Hippocampal formation (tissue), 2 donors: ENCODE measurements around the gene CXCR5.
"Not testable (repeated sequence)": the region's sequence is repeated elsewhere in the genome, so short reads cannot be mapped to it uniquely, and the experiment has no call there.

ENCODE experiments used
- DNase-seq, 2 donors: peaks; one replicate each; lab custom pipeline; 2025; lab: John Stamatoyannopoulos, UW

The CXCR5 gene, protein sequence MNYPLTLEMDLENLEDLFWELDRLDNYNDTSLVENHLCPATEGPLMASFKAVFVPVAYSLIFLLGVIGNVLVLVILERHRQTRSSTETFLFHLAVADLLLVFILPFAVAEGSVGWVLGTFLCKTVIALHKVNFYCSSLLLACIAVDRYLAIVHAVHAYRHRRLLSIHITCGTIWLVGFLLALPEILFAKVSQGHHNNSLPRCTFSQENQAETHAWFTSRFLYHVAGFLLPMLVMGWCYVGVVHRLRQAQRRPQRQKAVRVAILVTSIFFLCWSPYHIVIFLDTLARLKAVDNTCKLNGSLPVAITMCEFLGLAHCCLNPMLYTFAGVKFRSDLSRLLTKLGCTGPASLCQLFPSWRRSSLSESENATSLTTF

DNA sequence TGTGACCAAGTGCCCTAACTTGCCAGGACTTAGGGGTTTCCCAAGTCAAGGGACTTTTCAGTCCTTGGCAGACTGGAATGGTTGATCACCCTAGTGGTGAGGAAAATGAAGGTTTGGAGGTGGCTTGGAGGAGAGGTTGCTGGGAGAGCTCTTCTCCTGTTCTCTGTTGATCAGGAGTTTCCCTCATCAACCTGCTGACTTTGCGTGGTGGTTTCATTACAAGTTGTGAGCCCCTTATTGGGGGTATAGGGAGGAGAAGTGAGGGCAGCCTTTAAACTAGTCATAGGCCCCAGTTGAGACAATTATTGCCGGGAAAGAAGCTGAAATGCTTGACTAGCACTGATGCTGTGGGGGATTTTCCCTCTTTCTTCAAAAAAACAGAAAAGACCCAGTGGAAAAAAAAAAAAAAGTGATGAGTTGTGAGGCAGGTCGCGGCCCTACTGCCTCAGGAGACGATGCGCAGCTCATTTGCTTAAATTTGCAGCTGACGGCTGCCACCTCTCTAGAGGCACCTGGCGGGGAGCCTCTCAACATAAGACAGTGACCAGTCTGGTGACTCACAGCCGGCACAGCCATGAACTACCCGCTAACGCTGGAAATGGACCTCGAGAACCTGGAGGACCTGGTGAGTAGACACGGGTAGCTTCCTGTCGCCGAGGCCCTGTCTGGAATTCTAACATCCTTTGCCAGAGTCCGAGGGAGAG, at the start of gene CXCR5:
CXCR5 (plus strand) TSS at position 525 of the 704 bp plus-strand sequence; CDS start at position 575, 50 bp downstream.
- DNase-seq, result no peak

- no peak for DNase-seq
Measured at GRCh38 chr11:118834427-118835028, 49.2 kb upstream of the CXCR5 start.

- no peak for DNase-seq
Measured at GRCh38 chr11:118837868-118838267, 45.8 kb upstream of the CXCR5 start.

- DNase-seq, result no peak
Measured at GRCh38 chr11:118838905-118839553, 44.7 kb upstream of the CXCR5 start.

GRCh38 chr11:118841469-118842242, 42.0 kb upstream of the CXCR5 start:
- no peak for DNase-seq

- no peak for DNase-seq
Measured at GRCh38 chr11:118842369-118842768, 41.3 kb upstream of the CXCR5 start.

GRCh38 chr11:118842843-118843242, 40.8 kb upstream of the CXCR5 start:
- DNase-seq, result not testable (repeated sequence)

- no peak for DNase-seq
Measured at GRCh38 chr11:118843565-118843964, 40.1 kb upstream of the CXCR5 start.

GRCh38 chr11:118845369-118845768, 38.3 kb upstream of the CXCR5 start:
- DNase-seq, result no peak

GRCh38 chr11:118846181-118846935, 37.3 kb upstream of the CXCR5 start:
- DNase-seq, result no peak

DNA sequence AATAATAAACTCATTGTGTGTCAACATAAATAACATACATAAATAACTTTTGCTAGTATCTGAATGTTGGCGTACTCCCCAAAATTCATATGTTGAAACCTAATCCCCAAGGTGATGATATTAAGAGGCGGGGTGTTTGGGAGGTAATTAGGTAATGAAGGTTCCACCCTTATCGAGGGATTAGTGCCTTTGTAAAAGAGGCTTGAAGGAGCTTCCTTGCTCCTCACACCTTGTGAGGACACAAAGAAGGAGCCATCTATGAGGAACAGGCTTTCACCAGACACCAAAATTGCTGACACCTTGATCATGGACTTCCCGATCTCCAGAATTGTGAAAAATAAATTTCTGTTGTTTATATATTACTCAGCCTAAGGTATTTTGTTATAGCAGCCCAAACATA, 33.9 kb upstream of the CXCR5 start:
- DNase-seq, result no peak

DNA sequence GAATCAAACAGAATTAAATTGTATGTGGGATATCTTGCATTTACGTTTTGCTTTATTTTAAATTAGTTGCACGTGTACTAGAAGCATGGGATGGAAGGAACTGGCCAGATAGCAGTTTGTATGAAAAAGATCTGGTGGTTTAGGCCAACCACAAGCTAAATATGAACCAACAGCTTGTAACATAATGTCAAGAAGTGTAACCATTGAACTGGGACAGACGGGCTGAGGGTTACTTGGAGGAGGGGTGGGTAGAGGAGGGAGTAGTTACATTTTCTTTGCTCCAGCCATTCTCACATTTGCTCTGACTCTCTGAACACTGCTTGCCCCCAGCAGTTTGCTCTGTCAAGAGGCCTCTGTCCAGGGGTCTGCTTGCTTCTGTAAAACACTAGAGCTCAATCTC, 31.7 kb upstream of the CXCR5 start:
- no peak for DNase-seq

DNA sequence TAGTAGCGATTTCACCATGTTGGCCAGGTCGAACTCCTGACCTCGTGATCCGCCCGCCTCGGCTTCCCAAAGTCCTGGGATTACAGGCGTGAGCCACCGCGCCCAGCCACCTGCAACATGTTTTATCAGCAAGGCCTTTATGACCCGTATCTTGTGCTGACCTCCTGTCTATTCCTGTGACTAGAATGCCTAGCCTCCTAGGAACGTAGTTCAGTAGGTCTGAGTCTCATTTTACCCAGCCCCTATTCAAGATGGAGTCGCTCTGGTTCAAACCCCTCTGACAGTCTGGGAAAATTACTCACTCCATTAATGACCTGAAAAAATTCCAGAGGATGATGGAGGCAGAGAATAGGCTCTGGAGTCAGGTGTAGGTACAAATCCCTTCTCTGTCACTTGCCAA, 30.0 kb upstream of the CXCR5 start:
- DNase-seq, result no peak

DNA sequence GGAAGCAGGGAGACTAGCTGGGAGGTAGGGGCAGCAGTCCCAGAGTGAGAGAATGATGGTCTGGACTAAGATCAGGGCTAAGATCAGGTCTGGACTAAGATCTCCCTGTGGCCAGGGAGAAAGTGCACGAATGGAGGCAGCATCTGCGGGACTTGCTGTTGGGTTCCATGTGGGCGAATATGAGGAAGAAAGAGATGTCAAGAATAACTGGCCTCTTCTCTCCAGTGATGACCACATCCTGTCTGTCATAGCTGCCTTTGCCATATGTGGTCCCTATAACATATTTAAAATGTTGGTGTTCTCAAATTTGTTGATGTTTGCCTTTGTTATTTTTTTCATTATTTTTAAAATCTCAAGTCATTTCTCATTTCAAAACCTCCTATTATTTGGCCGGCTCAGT, 27.4 kb upstream of the CXCR5 start:
- DNase-seq, result no peak

GRCh38 chr11:118857385-118857784, 26.3 kb upstream of the CXCR5 start:
- DNase-seq, result no peak

- no peak for DNase-seq
Measured at GRCh38 chr11:118859973-118860372, 23.7 kb upstream of the CXCR5 start.

DNA sequence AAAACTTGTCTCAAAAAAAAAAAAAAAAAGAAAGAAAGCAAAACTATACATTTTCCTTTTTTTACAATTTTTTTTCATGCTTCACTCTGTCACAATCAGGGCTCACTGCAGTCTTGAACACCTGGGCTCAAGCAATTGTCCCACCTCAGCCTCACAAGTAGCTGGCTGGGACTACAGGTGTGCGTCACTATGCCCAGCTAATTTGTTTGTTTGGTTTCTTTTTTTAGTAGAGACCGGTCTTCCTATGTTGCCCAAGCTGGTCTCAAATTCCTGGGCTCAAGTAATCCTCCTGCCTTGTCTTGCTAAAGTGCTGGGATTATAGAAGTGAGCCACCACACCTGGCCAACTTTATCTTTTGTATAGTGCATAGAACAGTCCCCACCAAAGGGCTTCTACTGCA, 15.0 kb upstream of the CXCR5 start:
- DNase-seq, result no peak

- DNase-seq, result peak; percentile 53 to 65
Measured at GRCh38 chr11:118870396-118871343, 13.0 kb upstream of the CXCR5 start.

GRCh38 chr11:118872403-118872821, 11.3 kb upstream of the CXCR5 start:
- no peak for DNase-seq

DNA sequence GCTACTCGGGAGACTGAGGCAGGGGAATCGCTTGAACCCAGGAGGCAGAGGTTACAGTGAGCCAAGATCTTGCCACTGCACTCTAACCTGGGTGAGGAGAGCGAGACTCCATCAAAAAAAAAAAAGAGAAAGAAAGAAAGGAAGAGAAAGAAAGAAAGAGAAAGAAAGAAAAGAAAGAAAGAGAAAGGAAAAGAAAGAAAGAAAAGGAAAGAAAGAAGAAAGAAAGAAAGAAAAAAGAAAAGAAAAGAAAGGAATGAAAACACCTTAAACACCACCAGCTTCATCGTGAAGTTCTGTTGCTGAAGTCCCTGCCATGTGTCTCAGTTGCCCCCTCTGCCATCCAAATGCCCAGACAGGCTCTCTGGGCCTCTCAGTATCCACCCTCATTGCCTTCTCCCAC, 9.9 kb upstream of the CXCR5 start:
- DNase-seq, result no peak
